K562 (cell line): ENCODE results near the gene SLC49A4. TPM values are rescaled to one million over a fixed set of nuclear protein-coding genes. Genes with fewer than 3 reads are reported as not detected.

Experiments used
- ATAC-seq: fragments of 200-7000 bp; cut with Tn5 transposase; 3 replicates; pipeline ENCODE4 v1.9.1; 2020; ENCODE audit warnings: moderate library complexity
- BruUV-seq: library from RNA; stranded (reverse); fragments of 400-500 nt; replicated peaks from 2 replicates; lab custom pipeline; 2021; lab: Mats Ljungman, UMichigan
- CTCF ChIA-PET: fragments of 300-600 bp; formaldehyde crosslinking; extraction: SDS; loops from one replicate; lab custom pipeline; 2021; ENCODE audit warnings: low intra/inter-chr PET ratio; lab: Yijun Ruan, JAX
- POLR2A ChIA-PET: fragments of 300-600, 350-650 bp; sonication (Branson Sonifier 250); formaldehyde crosslinking; extraction: SDS; loops from one replicate; lab custom pipeline; 2021; ENCODE audit warnings: antibody characterized with exemption, inconsistent platforms; lab: Yijun Ruan, JAX
- DNase-seq, 4 experiments: peaks; one replicate each; pipeline versions ENCODE4 v3.0.0 to v3.0.0-alpha.2; 2011 to 2018; ENCODE audit warnings: low spot score in 3 of 4, mixed read lengths in 3 of 4; ENCODE audit errors: extremely low read depth in 1 of 4
- FAIRE-seq: peaks from 2 replicates; lab custom pipeline; 2011; peaks lifted over from hg19 to GRCh38; lab: Jason Lieb, UNC
- H2AFZ ChIP-seq: 2 replicates; pipeline ENCODE4 v1.6.0; 2011; ENCODE audit warnings: low read depth, low read length, control low read depth, inconsistent platforms
- H3K27ac ChIP-seq: fragments of 200-600 bp; 3 replicates; pipeline ENCODE4 v1.8.0; 2011; ENCODE audit warnings: low read depth, mild to moderate bottlenecking, control low read depth, inconsistent platforms, low read length, moderate library complexity, mixed read lengths; ENCODE audit errors: extremely low read depth
- H3K27me3 ChIP-seq, 2 experiments: fragments of 300-600 bp in 1 of 2; 2 replicates in 1 of 2; 3 replicates in 1 of 2; pipeline versions ENCODE4 v1.6.0 to v1.8.0; 2011; ENCODE audit warnings: inconsistent platforms in 2 of 2, low read length in 2 of 2, mild to moderate bottlenecking in 1 of 2, mixed read lengths in 1 of 2, moderate library complexity in 1 of 2; ENCODE audit not compliant: control insufficient read depth in 2 of 2, insufficient read depth in 2 of 2
- H3K36me3 ChIP-seq: fragments of 300-600 bp; 3 replicates; pipeline ENCODE4 v1.8.0; 2011; ENCODE audit warnings: mild to moderate bottlenecking, low read length, inconsistent platforms; ENCODE audit not compliant: control insufficient read depth, insufficient read depth
- H3K4me1 ChIP-seq, 2 experiments: fragments of 200-600 bp in 1 of 2; replicated peaks in 1 of 2; 2 replicates in 1 of 2; 3 replicates in 1 of 2; pipeline versions ENCODE4 v1.5.1 to v1.8.0; 2011; ENCODE audit warnings: inconsistent platforms in 2 of 2, low read length in 2 of 2, mild to moderate bottlenecking in 1 of 2, mixed read lengths in 1 of 2, moderate library complexity in 1 of 2; ENCODE audit not compliant: control insufficient read depth in 2 of 2, insufficient read depth in 2 of 2
- H3K4me2 ChIP-seq: 2 replicates; pipeline ENCODE4 v1.6.1; 2011; ENCODE audit warnings: low read length, control low read depth, inconsistent platforms, mixed read lengths; ENCODE audit not compliant: insufficient read depth
- H3K4me3 ChIP-seq: fragments of 200-600 bp; sonication (generic), shearing (Covaris generic); 2 replicates; pipeline ENCODE4 v1.5.1; 2016; ENCODE audit warnings: control low read depth, inconsistent platforms
- H3K79me2 ChIP-seq: fragments of 200-600 bp; 3 replicates; pipeline ENCODE4 v1.8.0; 2011; ENCODE audit warnings: low read length, inconsistent platforms; ENCODE audit not compliant: control insufficient read depth, insufficient read depth
- H3K9ac ChIP-seq, 2 experiments: 2 replicates each; pipeline versions ENCODE4 v1.6.0 to v1.6.1; 2011; ENCODE audit warnings: low read depth in 2 of 2, low read length in 2 of 2, control low read depth in 1 of 2, inconsistent platforms in 1 of 2, mild to moderate bottlenecking in 1 of 2, mixed read lengths in 1 of 2; ENCODE audit not compliant: insufficient read depth in 1 of 2
- H3K9me1 ChIP-seq: one replicate; pipeline ENCODE4 v1.6.0; 2011; ENCODE audit warnings: inconsistent platforms, mild to moderate bottlenecking, low read length, moderate library complexity; ENCODE audit not compliant: control insufficient read depth, insufficient read depth
- H3K9me3 ChIP-seq: replicated peaks from 2 replicates; pipeline ENCODE4 v1.5.1; 2011; ENCODE audit warnings: low read depth, low read length, inconsistent platforms; ENCODE audit not compliant: control insufficient read depth, insufficient read depth
- H4K20me1 ChIP-seq: replicated peaks from 2 replicates; pipeline ENCODE4 v1.6.1; 2011; ENCODE audit warnings: low read length, inconsistent platforms, mixed read lengths; ENCODE audit not compliant: control insufficient read depth, insufficient read depth
- HMG20B ChIP-seq: fragments of 250-450 bp; sonication (Bioruptor Pico); IDR thresholded peaks from 2 replicates; pipeline ENCODE4 v1.5.0; 2021; ENCODE audit warnings: mild to moderate bottlenecking
- KDM1A ChIP-seq, 2 experiments: fragments of 450-650 bp; IDR thresholded peaks; 2 replicates each; pipeline ENCODE4 v1.6.1; 2016; ENCODE audit warnings: mild to moderate bottlenecking in 2 of 2
- PHF8 ChIP-seq: fragments of 200-600 bp; sonication (generic); IDR thresholded peaks from 2 replicates; pipeline ENCODE4 v1.6.1; 2012; ENCODE audit warnings: mixed run types, mild to moderate bottlenecking, inconsistent platforms, low read length, moderate library complexity, borderline replicate concordance
- RFX1 ChIP-seq: fragments of 450-650 bp; IDR thresholded peaks from 2 replicates; pipeline ENCODE4 v1.6.1; 2016; ENCODE audit warnings: mild to moderate bottlenecking, moderate library complexity
- SP1 ChIP-seq: sonication (generic); formaldehyde crosslinking; IDR thresholded peaks from 2 replicates; pipeline ENCODE4 v1.8.1; 2022; ENCODE audit warnings: mild to moderate bottlenecking, missing genetic modification reagents
- ZNF3 ChIP-seq: fragments of 250-450 bp; sonication (Bioruptor Pico); IDR thresholded peaks from 2 replicates; pipeline ENCODE4 v1.5.0; 2021; ENCODE audit warnings: mild to moderate bottlenecking, moderate library complexity
- ZSCAN32 ChIP-seq: fragments of 450-650 bp; formaldehyde crosslinking; IDR thresholded peaks from 2 replicates; pipeline ENCODE4 v1.4.0; 2020; ENCODE audit warnings: mild to moderate bottlenecking, moderate library complexity
- WGBS: fragments of 100-300 bp; shearing (Covaris generic); methylation state at CpG from one replicate; pipeline ENCODE4 v1.1.6; 2016; ENCODE audit warnings: low coverage, mixed read lengths; ENCODE audit not compliant: insufficient coverage; ENCODE audit errors: missing lambda C conversion rate; 5-methylcytosine and 5-hydroxymethylcytosine counted together
- in situ Hi-C: fragments of 300-500 bp; cut with MboI; formaldehyde crosslinking; loops from 4 replicates; pipeline ENCODE4 v1.15.0; 2018; ENCODE audit warnings: inconsistent platforms, mixed read lengths
- intact Hi-C: fragments of 100-400 bp; cut with micrococcal nuclease; formaldehyde crosslinking; loops from 2 replicates; pipeline ENCODE4 v1.14.2; 2022
- polyA plus RNA-seq, 8 experiments: library from polyadenylated mRNA; depleted of rRNA in 4 of 8; stranded (reverse) in 5 of 8; unstranded in 3 of 8; fragments of >200 nt; fragmentation: Nextera tagmentation in 2 of 8; fragmentation: Illumina TruSeq in 1 of 8; extraction: Ambion mirVana in 2 of 8; extraction: Trizol in 1 of 8; gene quantifications; 2 replicates each; pipeline versions ENCODE4 v1.2.1 to v1.2.3, GENCODE V29; 2011 to 2014; ENCODE audit warnings: inconsistent platforms in 1 of 8, missing spikeins in 1 of 8
- total RNA-seq, 7 experiments: library from RNA; depleted of rRNA in 6 of 7; stranded (reverse); fragments of >200 nt in 6 of 7; fragmentation: Illumina TruSeq in 2 of 7; extraction: Trizol in 2 of 7; gene quantifications; 2 replicates each; pipeline versions ENCODE4 v1.2.1 to v1.2.3, GENCODE V29; 2011 to 2021; ENCODE audit warnings: low replicate concordance in 1 of 7
- TF ChIP-seq, protein P1 (sequence below): fragments of 200-800 bp; sonication (Bioruptor generic); IDR thresholded peaks from 2 replicates; pipeline ENCODE4 v1.6.1; 2016; ENCODE audit warnings: missing genetic modification characterization, missing compliant biosample characterization
- TF ChIP-seq, protein P2 (sequence below): fragments of 450-650 bp; IDR thresholded peaks from 2 replicates; pipeline ENCODE4 v1.6.1; 2016

SLC49A4 gene
- total and polyA plus RNA-seq, 9 of the 15 experiments (the other 6 are each of a cell fraction or from before 2014, with no cell fraction given), result 0.15 to 1.3 (median 0.83) TPM

- no peak overlapping the region for H3K4me2 ChIP-seq
- H3K27ac ChIP-seq, result no peak overlapping the region
- ATAC-seq (no peak), DNase-seq (no peak), FAIRE-seq (no peak)
- H3K9ac ChIP-seq, result no peak overlapping the region
- H3K4me1 ChIP-seq, result peaks cover 0 to 20% of the 10 kb centered on the region in 2 experiments; a peak in 2 of 5 replicates
- POLR2A ChIA-PET, result no interaction called here
- in situ Hi-C loops (no loop called here), intact Hi-C loops (no loop called here)
- TF ChIP-seq RFX1, result peak; percentile 64
- TF ChIP-seq HMG20B (CRISPR knock-in tag), result no peak
- no peak overlapping the region for H3K4me3 ChIP-seq
- H3K9me1 ChIP-seq, result no peaks in the 10 kb centered on the region
- no peak overlapping the region for H2AFZ ChIP-seq
- H3K79me2 ChIP-seq, result no peaks in the 10 kb centered on the region
- CTCF ChIA-PET, result no interaction called here
- H3K9me3 ChIP-seq, result no peaks in the 10 kb centered on the region
- peaks cover 12 to 52% of the 10 kb centered on the region in 2 experiments; a peak in 4 of 5 replicates for H3K27me3 ChIP-seq
- WGBS, result 0% methylated on average over 11 of the region's 17 CpGs
- no peaks in the 10 kb centered on the region for H4K20me1 ChIP-seq
- BruUV-seq, result no TSS peak
- no peaks in the 10 kb centered on the region for H3K36me3 ChIP-seq
Measured at GRCh38 chr3:122915300-122916055, 120.6 kb downstream of the SLC49A4 start.

DNA sequence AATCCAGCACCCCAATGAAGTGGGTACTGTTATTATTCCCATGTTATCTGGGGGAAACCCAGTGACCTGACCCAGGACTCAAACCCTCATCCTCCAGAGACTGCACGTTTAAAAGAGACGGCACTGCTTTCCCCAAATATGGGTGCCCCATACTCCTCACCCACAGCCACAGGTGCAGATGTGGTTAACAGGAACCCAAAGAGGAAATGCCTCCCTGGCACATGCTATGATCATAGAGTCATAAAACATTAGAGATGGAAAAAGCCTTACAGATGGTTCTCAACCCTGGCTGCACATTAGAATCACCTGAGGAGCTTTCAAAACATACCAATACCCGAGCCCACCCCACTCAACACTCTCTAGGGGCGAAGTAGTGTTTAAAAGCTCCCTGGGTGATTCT, 121.2 kb downstream of the SLC49A4 start:
- no peak overlapping the region for H2AFZ ChIP-seq
- 3% methylated on average over 4 of the region's 4 CpGs for WGBS
- CTCF ChIA-PET, result no interaction called here
- H3K9me1 ChIP-seq, result no peaks in the 10 kb centered on the region
- no peaks in the 10 kb centered on the region for H3K79me2 ChIP-seq
- H3K4me3 ChIP-seq, result no peak overlapping the region
- no peaks in the 10 kb centered on the region for H3K36me3 ChIP-seq
- H3K27me3 ChIP-seq, result peaks cover 12 to 53% of the 10 kb centered on the region in 2 experiments; a peak in 4 of 5 replicates
- DNase-seq (no peak), ATAC-seq (no peak), FAIRE-seq (no peak)
- H3K4me2 ChIP-seq, result no peak overlapping the region
- POLR2A ChIA-PET, result interaction anchor here (0.6 kb wide), 2 partner anchors 141 to 189 kb away, joined by 3 to 4 read pairs; no protein-coding TSS in a partner anchor
- peaks cover 0 to 20% of the 10 kb centered on the region in 2 experiments; a peak in 3 of 5 replicates for H3K4me1 ChIP-seq
- H3K9me3 ChIP-seq, result no peaks in the 10 kb centered on the region
- BruUV-seq, result no TSS peak
- no peak overlapping the region for H3K9ac ChIP-seq
- intact Hi-C loops, result no loop called here
- no peaks in the 10 kb centered on the region for H4K20me1 ChIP-seq
- no peak overlapping the region for H3K27ac ChIP-seq
- in situ Hi-C loops, result no loop called here
- TF ChIP-seq ZSCAN32, result no peak
- no peak for TF ChIP-seq SP1 (CRISPR knock-in tag)
- no peak for TF ChIP-seq ZNF3 (CRISPR knock-in tag)
- no peak for TF ChIP-seq PHF8
- no peak for TF ChIP-seq KDM1A (IDR thresholded peaks at IDR 0.05)
- TF ChIP-seq, protein P1, sequence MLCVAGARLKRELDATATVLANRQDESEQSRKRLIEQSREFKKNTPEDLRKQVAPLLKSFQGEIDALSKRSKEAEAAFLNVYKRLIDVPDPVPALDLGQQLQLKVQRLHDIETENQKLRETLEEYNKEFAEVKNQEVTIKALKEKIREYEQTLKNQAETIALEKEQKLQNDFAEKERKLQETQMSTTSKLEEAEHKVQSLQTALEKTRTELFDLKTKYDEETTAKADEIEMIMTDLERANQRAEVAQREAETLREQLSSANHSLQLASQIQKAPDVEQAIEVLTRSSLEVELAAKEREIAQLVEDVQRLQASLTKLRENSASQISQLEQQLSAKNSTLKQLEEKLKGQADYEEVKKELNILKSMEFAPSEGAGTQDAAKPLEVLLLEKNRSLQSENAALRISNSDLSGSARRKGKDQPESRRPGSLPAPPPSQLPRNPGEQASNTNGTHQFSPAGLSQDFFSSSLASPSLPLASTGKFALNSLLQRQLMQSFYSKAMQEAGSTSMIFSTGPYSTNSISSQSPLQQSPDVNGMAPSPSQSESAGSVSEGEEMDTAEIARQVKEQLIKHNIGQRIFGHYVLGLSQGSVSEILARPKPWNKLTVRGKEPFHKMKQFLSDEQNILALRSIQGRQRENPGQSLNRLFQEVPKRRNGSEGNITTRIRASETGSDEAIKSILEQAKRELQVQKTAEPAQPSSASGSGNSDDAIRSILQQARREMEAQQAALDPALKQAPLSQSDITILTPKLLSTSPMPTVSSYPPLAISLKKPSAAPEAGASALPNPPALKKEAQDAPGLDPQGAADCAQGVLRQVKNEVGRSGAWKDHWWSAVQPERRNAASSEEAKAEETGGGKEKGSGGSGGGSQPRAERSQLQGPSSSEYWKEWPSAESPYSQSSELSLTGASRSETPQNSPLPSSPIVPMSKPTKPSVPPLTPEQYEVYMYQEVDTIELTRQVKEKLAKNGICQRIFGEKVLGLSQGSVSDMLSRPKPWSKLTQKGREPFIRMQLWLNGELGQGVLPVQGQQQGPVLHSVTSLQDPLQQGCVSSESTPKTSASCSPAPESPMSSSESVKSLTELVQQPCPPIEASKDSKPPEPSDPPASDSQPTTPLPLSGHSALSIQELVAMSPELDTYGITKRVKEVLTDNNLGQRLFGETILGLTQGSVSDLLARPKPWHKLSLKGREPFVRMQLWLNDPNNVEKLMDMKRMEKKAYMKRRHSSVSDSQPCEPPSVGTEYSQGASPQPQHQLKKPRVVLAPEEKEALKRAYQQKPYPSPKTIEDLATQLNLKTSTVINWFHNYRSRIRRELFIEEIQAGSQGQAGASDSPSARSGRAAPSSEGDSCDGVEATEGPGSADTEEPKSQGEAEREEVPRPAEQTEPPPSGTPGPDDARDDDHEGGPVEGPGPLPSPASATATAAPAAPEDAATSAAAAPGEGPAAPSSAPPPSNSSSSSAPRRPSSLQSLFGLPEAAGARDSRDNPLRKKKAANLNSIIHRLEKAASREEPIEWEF (CRISPR knock-in tag), result no peak
- TF ChIP-seq, protein P2, sequence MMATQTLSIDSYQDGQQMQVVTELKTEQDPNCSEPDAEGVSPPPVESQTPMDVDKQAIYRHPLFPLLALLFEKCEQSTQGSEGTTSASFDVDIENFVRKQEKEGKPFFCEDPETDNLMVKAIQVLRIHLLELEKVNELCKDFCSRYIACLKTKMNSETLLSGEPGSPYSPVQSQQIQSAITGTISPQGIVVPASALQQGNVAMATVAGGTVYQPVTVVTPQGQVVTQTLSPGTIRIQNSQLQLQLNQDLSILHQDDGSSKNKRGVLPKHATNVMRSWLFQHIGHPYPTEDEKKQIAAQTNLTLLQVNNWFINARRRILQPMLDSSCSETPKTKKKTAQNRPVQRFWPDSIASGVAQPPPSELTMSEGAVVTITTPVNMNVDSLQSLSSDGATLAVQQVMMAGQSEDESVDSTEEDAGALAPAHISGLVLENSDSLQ, result no peak
